Measurements from ENCODE around the gene MB21D2.

DNA sequence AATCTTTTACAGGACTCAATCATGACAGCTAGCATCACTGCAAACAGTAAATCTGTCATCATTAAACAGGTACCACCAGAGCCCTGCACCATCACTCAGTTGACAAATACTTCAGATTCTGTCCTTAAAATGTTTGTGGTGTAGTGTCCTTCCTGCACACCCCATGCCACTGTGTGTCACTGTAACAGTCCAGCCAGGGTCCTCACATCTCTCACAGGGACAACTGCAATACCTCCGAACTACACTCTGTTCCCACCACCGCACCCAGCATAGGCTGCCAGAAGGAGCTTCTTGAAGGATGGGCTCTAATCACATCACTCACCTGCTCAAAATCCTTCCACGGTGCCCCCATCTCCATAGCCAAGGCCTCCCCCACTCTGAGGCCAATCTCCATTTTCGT, 100.2 kb downstream of the MB21D2 start:
- TF ChIP-seq, protein P1, sequence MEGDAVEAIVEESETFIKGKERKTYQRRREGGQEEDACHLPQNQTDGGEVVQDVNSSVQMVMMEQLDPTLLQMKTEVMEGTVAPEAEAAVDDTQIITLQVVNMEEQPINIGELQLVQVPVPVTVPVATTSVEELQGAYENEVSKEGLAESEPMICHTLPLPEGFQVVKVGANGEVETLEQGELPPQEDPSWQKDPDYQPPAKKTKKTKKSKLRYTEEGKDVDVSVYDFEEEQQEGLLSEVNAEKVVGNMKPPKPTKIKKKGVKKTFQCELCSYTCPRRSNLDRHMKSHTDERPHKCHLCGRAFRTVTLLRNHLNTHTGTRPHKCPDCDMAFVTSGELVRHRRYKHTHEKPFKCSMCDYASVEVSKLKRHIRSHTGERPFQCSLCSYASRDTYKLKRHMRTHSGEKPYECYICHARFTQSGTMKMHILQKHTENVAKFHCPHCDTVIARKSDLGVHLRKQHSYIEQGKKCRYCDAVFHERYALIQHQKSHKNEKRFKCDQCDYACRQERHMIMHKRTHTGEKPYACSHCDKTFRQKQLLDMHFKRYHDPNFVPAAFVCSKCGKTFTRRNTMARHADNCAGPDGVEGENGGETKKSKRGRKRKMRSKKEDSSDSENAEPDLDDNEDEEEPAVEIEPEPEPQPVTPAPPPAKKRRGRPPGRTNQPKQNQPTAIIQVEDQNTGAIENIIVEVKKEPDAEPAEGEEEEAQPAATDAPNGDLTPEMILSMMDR (IDR thresholded peaks at IDR 0.05): no peak
- no peak for TF ChIP-seq POLR2AphosphoS5 (IDR thresholded peaks at IDR 0.05)
- TF ChIP-seq EP300 (IDR thresholded peaks at IDR 0.05): no peak
- no peak for TF ChIP-seq POLR2A (IDR thresholded peaks at IDR 0.05)
